Gastrocnemius medialis (tissue), 4 donors: ENCODE data around the gene CFB.

Source experiments
- CTCF ChIP-seq, 5 experiments: fragments of 450-650 bp in 3 of 5; fragments of 200-600 bp in 2 of 5; sonication (generic) in 2 of 5; IDR thresholded peaks in 4 of 5; conservative IDR thresholded peaks in 1 of 5; 1 replicate in 4 of 5; 2 replicates in 1 of 5; pipeline ENCODE4 v1.5.1; 2016 to 2019; ENCODE audit warnings: antibody characterized with exemption in 5 of 5, mild to moderate bottlenecking in 3 of 5, moderate library complexity in 3 of 5
- POLR2A ChIP-seq, 2 donors: fragments of 450-650 bp; IDR thresholded peaks; one replicate each; pipeline ENCODE4 v1.6.1; 2017; ENCODE audit warnings: antibody characterized with exemption in 2 of 2, mild to moderate bottlenecking in 2 of 2, moderate library complexity in 2 of 2

- no peak for TF ChIP-seq POLR2A (IDR thresholded peaks at IDR 0.05)
- TF ChIP-seq CTCF (IDR thresholded peaks at IDR 0.05 in 4 of 5, conservative IDR thresholded peaks at IDR 0.05 in 1 of 5) = no peak
Measured at GRCh38 chr6:31905041-31905440, 40.9 kb upstream of the CFB start.
